ENCODE data around the gene TMEM243. TPM values are rescaled to one million over a fixed set of nuclear protein-coding genes. Genes with fewer than 3 reads are reported as not detected.

TMEM243 gene
- total and polyA plus RNA-seq, 2 experiments from 2014 or later = 44.5 to 82.5 TPM

Small RNAs within 50 kb of the gene (small RNA-seq; reads per million reads assigned to genes)
- gene RF00019 (ENCODE audit: low replicate concordance) = not detected
- gene RF02271 (ENCODE audit: low replicate concordance) = not detected

Other genes with a start within 250 kb of the TMEM243 start
- 27.1 and 42.9 TPM in 2 replicates for gene ELAPOR2, start 160.1 kb downstream of the TMEM243 start, total RNA-seq (2014; rRNA removed; shearing (Covaris generic))
- gene ELAPOR2, start 160.1 kb downstream of the TMEM243 start, polyA plus RNA-seq (2016; fragmentation: Nextera tagmentation; extraction: Ambion mirVana) = 9.5 and 12.0 TPM in 2 replicates
- gene DMTF1, start 67.3 kb downstream of the TMEM243 start, total RNA-seq (2014; rRNA removed; shearing (Covaris generic)) = 107 and 114 TPM in 2 replicates
- gene DMTF1, start 67.3 kb downstream of the TMEM243 start, polyA plus RNA-seq (2016; fragmentation: Nextera tagmentation; extraction: Ambion mirVana) = 52.1 and 60.4 TPM in 2 replicates
- 10.4 and 14.0 TPM in 2 replicates for gene CROT, start 125.9 kb upstream of the TMEM243 start, total RNA-seq (2014; rRNA removed; shearing (Covaris generic))
- gene CROT, start 125.9 kb upstream of the TMEM243 start, polyA plus RNA-seq (2016; fragmentation: Nextera tagmentation; extraction: Ambion mirVana) = 6.6 and 8.9 TPM in 2 replicates

All from GM23338 (cell line).